Mesenchymal stem cell (in vitro differentiated cells and primary cell): Measurements from ENCODE around the gene MIPOL1.

ENCODE experiments used
- DNase-seq: peaks from one replicate; pipeline ENCODE4 v3.0.0-alpha.2; 2013
- H2AFZ ChIP-seq: one replicate; pipeline ENCODE4 v1.6.1; 2013; ENCODE audit warnings: low read depth, mild to moderate bottlenecking, control low read depth, inconsistent platforms, low read length, moderate library complexity
- H2AK5ac ChIP-seq: 2 replicates; pipeline ENCODE4 v1.6.1; 2013; ENCODE audit warnings: low read length, moderate library complexity, mild to moderate bottlenecking, inconsistent platforms; ENCODE audit not compliant: severe bottlenecking
- H2BK120ac ChIP-seq: one replicate; pipeline ENCODE4 v1.6.1; 2013; ENCODE audit warnings: low read depth, mild to moderate bottlenecking, inconsistent platforms, low read length, moderate library complexity
- H2BK12ac ChIP-seq, 2 experiments: one replicate each; pipeline ENCODE4 v1.6.1; 2013; ENCODE audit warnings: inconsistent platforms in 2 of 2, low read length in 2 of 2, mild to moderate bottlenecking in 2 of 2, moderate library complexity in 2 of 2, control low read depth in 1 of 2
- H2BK15ac ChIP-seq: one replicate; pipeline ENCODE4 v1.6.1; 2013; ENCODE audit warnings: mild to moderate bottlenecking, low read depth, inconsistent platforms; ENCODE audit not compliant: poor library complexity, severe bottlenecking
- H2BK5ac ChIP-seq: 2 replicates; pipeline ENCODE4 v1.6.1; 2013; ENCODE audit warnings: low read depth, mild to moderate bottlenecking, low read length, control low read depth, inconsistent platforms; ENCODE audit not compliant: poor library complexity, severe bottlenecking
- H3K14ac ChIP-seq, 2 experiments: one replicate each; pipeline ENCODE4 v1.6.1; 2013; ENCODE audit warnings: inconsistent platforms in 2 of 2, low read length in 2 of 2, control low read depth in 1 of 2, mild to moderate bottlenecking in 1 of 2, moderate library complexity in 1 of 2
- H3K18ac ChIP-seq, 2 experiments: one replicate each; pipeline ENCODE4 v1.6.1; 2013; ENCODE audit warnings: inconsistent platforms in 2 of 2, low read length in 2 of 2, control low read depth in 1 of 2, low read depth in 1 of 2, mild to moderate bottlenecking in 1 of 2
- H3K23ac ChIP-seq, 2 experiments: one replicate each; pipeline ENCODE4 v1.6.1; 2013; ENCODE audit warnings: inconsistent platforms in 2 of 2, low read length in 2 of 2, mild to moderate bottlenecking in 2 of 2, moderate library complexity in 2 of 2, control low read depth in 1 of 2
- H3K27ac ChIP-seq: 2 replicates; pipeline ENCODE4 v1.5.1; 2013; ENCODE audit warnings: mild to moderate bottlenecking, moderate library complexity, low read length, control low read depth, inconsistent platforms; ENCODE audit not compliant: poor library complexity, severe bottlenecking
- H3K27me3 ChIP-seq, 2 experiments: 2 replicates each; pipeline versions ENCODE4 v1.6.1 to v1.7.0; 2013; ENCODE audit warnings: low read length in 2 of 2, mild to moderate bottlenecking in 2 of 2, moderate library complexity in 2 of 2, control low read depth in 1 of 2, inconsistent platforms in 1 of 2; ENCODE audit not compliant: control insufficient read depth in 1 of 2, insufficient read depth in 1 of 2
- H3K36me3 ChIP-seq, 2 experiments: 2 replicates each; pipeline versions ENCODE4 v1.6.1 to v1.7.0; 2013; ENCODE audit warnings: low read length in 2 of 2, control low read depth in 1 of 2, inconsistent platforms in 1 of 2, low read depth in 1 of 2, mild to moderate bottlenecking in 1 of 2; ENCODE audit not compliant: insufficient read depth in 2 of 2, control insufficient read depth in 1 of 2
- H3K4ac ChIP-seq, 2 experiments: one replicate each; pipeline ENCODE4 v1.6.1; 2013; ENCODE audit warnings: inconsistent platforms in 2 of 2, low read length in 2 of 2, mild to moderate bottlenecking in 2 of 2, moderate library complexity in 2 of 2, control low read depth in 1 of 2, low read depth in 1 of 2
- H3K4me1 ChIP-seq: 2 replicates; pipeline ENCODE4 v1.6.1; 2013; ENCODE audit warnings: low read depth, low read length, control low read depth; ENCODE audit not compliant: control insufficient read depth, insufficient read depth
- H3K4me2 ChIP-seq: 2 replicates; pipeline ENCODE4 v1.6.1; 2013; ENCODE audit warnings: low read length, mild to moderate bottlenecking, inconsistent platforms; ENCODE audit not compliant: poor library complexity, severe bottlenecking
- H3K4me3 ChIP-seq, 2 experiments: 2 replicates each; pipeline versions ENCODE4 v1.5.1 to v1.7.0; 2013; ENCODE audit warnings: low read length in 2 of 2, mild to moderate bottlenecking in 2 of 2, control low read depth in 1 of 2, low read depth in 1 of 2; ENCODE audit not compliant: insufficient read depth in 1 of 2
- H3K79me1 ChIP-seq: replicated peaks from 2 replicates; pipeline ENCODE4 v1.6.1; 2013; ENCODE audit warnings: mild to moderate bottlenecking, control low read depth, low read length, inconsistent platforms; ENCODE audit not compliant: poor library complexity, severe bottlenecking
- H3K9ac ChIP-seq: 2 replicates; pipeline ENCODE4 v1.7.0; 2013; ENCODE audit warnings: mild to moderate bottlenecking, low read length, moderate library complexity
- H3K9me3 ChIP-seq: 2 replicates; pipeline ENCODE4 v1.7.0; 2013; ENCODE audit warnings: mild to moderate bottlenecking, low read length; ENCODE audit not compliant: control insufficient read depth
- H4K8ac ChIP-seq: one replicate; pipeline ENCODE4 v1.6.1; 2013; ENCODE audit warnings: inconsistent platforms, mild to moderate bottlenecking, low read length, moderate library complexity
- H4K91ac ChIP-seq: one replicate; pipeline ENCODE4 v1.6.1; 2013; ENCODE audit warnings: mild to moderate bottlenecking, low read length, inconsistent platforms
- WGBS: methylation state at CpG from one replicate; pipeline ENCODE4 v1.1.7; 2013; ENCODE audit warnings: mixed read lengths; 5-methylcytosine and 5-hydroxymethylcytosine counted together

Gene MIPOL1

DNA sequence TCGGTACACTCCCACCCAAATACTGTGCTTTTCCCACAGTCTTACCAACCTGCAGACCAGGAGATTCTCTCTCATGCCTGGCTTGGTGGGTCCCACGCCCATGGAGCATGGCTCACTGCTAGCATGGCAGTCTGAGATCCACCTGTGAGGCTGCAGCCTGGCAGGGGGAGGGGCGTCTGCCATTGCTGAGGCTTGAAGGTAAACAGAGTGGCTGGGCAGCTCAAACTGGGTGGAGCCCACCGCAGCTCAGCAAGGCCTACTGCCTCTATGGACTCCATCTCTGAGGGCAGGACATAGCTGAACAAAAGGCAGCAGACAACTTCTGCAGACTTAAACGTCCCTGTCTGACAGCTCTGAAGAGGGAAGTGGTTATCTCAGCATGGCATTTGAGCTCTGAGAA is 304.1 kb downstream of the MIPOL1 start:
- H2BK15ac ChIP-seq = no peak overlapping the region
- no peak overlapping the region for H4K8ac ChIP-seq
- no peaks in the 10 kb centered on the region for H3K27me3 ChIP-seq
- no peak overlapping the region for H2BK12ac ChIP-seq
- H3K9ac ChIP-seq = no peak overlapping the region
- no peaks in the 10 kb centered on the region for H3K36me3 ChIP-seq
- H2BK5ac ChIP-seq = no peak overlapping the region
- H3K4me1 ChIP-seq = no peaks in the 10 kb centered on the region
- H3K4ac ChIP-seq = no peak overlapping the region
- H2BK120ac ChIP-seq = no peak overlapping the region
- no peak overlapping the region for H4K91ac ChIP-seq
- H2AFZ ChIP-seq = no peak overlapping the region
- H3K23ac ChIP-seq = no peak overlapping the region
- H3K18ac ChIP-seq = no peak overlapping the region
- DNase-seq = no peak
- no peak overlapping the region for H3K14ac ChIP-seq
- WGBS = 93% methylated on average over 5 of the region's 5 CpGs
- no peaks in the 10 kb centered on the region for H3K9me3 ChIP-seq
- H3K4me3 ChIP-seq = no peak overlapping the region
- no peak overlapping the region for H2AK5ac ChIP-seq
- no peak overlapping the region for H3K27ac ChIP-seq
- H3K4me2 ChIP-seq = no peak overlapping the region
- H3K79me1 ChIP-seq = no peaks in the 10 kb centered on the region

DNA sequence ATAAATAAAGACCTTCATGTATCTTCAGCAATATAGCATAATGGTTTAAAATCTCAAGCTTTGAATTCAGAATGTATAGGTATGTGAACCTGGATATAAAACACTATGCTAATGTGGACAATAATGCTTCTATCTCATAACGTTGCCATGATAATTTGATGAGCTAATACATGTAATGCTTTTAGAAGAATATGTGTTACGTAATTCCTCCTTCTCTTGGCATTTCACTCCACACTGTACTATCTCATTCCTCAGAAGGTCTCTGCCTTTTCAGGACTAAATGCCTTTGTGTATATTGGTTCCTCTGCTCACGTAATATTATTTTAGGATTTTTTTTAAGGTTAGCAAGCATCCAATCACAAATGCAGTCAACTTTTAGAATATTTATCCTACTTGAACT is 310.8 kb downstream of the MIPOL1 start:
- no peak overlapping the region for H4K91ac ChIP-seq
- no peaks in the 10 kb centered on the region for H3K27me3 ChIP-seq
- H2BK120ac ChIP-seq = no peak overlapping the region
- H3K4me1 ChIP-seq = no peaks in the 10 kb centered on the region
- no peak overlapping the region for H3K27ac ChIP-seq
- no peaks in the 10 kb centered on the region for H3K79me1 ChIP-seq
- H3K9ac ChIP-seq = no peak overlapping the region
- H2AFZ ChIP-seq = no peak overlapping the region
- no peak overlapping the region for H2BK5ac ChIP-seq
- no peak overlapping the region for H3K18ac ChIP-seq
- H3K4me3 ChIP-seq = no peak overlapping the region
- H3K14ac ChIP-seq = no peak overlapping the region
- H2BK15ac ChIP-seq = no peak overlapping the region
- H3K23ac ChIP-seq = no peak overlapping the region
- WGBS = 100% methylated on average over 1 of the region's 3 CpGs
- DNase-seq = no peak
- H3K36me3 ChIP-seq = no peaks in the 10 kb centered on the region
- no peak overlapping the region for H2BK12ac ChIP-seq
- no peak overlapping the region for H3K4me2 ChIP-seq
- H3K4ac ChIP-seq = no peak overlapping the region
- H2AK5ac ChIP-seq = no peak overlapping the region
- H3K9me3 ChIP-seq = no peaks in the 10 kb centered on the region
- no peak overlapping the region for H4K8ac ChIP-seq

DNA sequence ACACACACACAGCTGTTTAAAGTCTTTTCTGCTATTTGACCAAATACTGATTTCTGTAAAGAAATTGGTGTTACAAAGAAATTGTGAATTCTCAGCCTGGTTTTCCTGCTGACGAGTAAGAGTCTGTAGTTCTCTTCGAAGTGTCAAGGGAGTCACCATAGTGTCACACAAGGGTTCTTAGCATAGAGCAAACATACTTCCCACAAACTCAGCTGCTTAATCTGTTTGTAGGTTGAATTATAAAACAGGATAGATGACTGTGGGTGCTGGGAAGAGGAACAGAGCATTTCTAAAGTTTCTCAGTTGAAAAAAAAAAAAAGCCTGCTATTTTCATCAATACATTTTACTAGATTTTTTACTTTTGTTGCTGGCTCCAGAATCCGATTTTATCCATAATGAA is 314.4 kb downstream of the MIPOL1 start:
- H3K9ac ChIP-seq = no peak overlapping the region
- no peak overlapping the region for H2BK15ac ChIP-seq
- no peaks in the 10 kb centered on the region for H3K36me3 ChIP-seq
- H3K14ac ChIP-seq = no peak overlapping the region
- H2BK12ac ChIP-seq = no peak overlapping the region
- H3K18ac ChIP-seq = no peak overlapping the region
- H3K27me3 ChIP-seq = no peaks in the 10 kb centered on the region
- no peak overlapping the region for H3K4ac ChIP-seq
- H3K23ac ChIP-seq = no peak overlapping the region
- no peaks in the 10 kb centered on the region for H3K79me1 ChIP-seq
- H3K4me1 ChIP-seq = no peaks in the 10 kb centered on the region
- H2BK5ac ChIP-seq = no peak overlapping the region
- no peak for DNase-seq
- H3K4me2 ChIP-seq = no peak overlapping the region
- no peak overlapping the region for H2BK120ac ChIP-seq
- no peak overlapping the region for H4K91ac ChIP-seq
- 86% methylated on average over 1 of the region's 3 CpGs for WGBS
- H2AFZ ChIP-seq = no peak overlapping the region
- H3K27ac ChIP-seq = no peak overlapping the region
- no peaks in the 10 kb centered on the region for H3K9me3 ChIP-seq
- no peak overlapping the region for H2AK5ac ChIP-seq
- H4K8ac ChIP-seq = no peak overlapping the region
- H3K4me3 ChIP-seq = no peak overlapping the region

DNA sequence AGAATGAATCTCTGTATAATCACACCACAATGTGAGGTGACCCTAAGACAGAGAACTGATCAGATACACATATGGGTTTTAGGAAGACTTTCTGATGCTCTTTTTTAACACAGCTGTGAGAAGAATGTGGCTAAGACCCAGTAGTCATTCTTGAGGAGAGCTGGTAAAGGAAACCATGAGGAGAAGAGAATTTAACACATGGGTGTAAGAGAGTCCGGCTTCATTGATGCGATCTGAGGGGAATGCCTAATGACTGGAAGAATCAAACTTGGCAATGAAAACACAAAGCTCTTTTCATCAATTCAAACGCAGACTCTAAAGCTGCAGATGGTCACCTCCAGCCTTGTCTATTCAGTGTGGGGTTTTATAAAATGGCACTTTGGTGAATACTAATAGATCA is 318.0 kb downstream of the MIPOL1 start:
- Histone ChIP-seq H2AK5ac (no peak overlapping the region), H3K4me3 (no peak overlapping the region), H3K27ac (no peak overlapping the region), H3K14ac (no peak overlapping the region), H3K79me1 (no peaks in the 10 kb centered on the region), H3K4me1 (no peaks in the 10 kb centered on the region), H3K9me3 (no peaks in the 10 kb centered on the region), H3K36me3 (no peaks in the 10 kb centered on the region), H2BK120ac (no peak overlapping the region), H2BK15ac (no peak overlapping the region), H3K4ac (no peak overlapping the region), H3K9ac (no peak overlapping the region), H3K27me3 (no peaks in the 10 kb centered on the region), H2BK12ac (no peak overlapping the region), H2BK5ac (no peak overlapping the region), H3K23ac (no peak overlapping the region), H3K4me2 (no peak overlapping the region), H3K18ac (no peak overlapping the region), H2AFZ (no peak overlapping the region), H4K8ac (no peak overlapping the region), H4K91ac (no peak overlapping the region)
- no peak for DNase-seq
- WGBS = 64% methylated on average over 3 of the region's 3 CpGs
